Muscle layer of colon (tissue), 2 donors: ENCODE results near the gene HTRA1.

Experiments
- H3K27ac ChIP-seq: one replicate; pipeline ENCODE4 v1.7.0; 2013; ENCODE audit warnings: low read depth, mild to moderate bottlenecking, low read length, moderate library complexity
- H3K27me3 ChIP-seq, 2 donors: one replicate each; pipeline ENCODE4 v1.7.0; 2013; ENCODE audit warnings: low read length in 2 of 2, mild to moderate bottlenecking in 2 of 2; ENCODE audit not compliant: insufficient read depth in 2 of 2, control insufficient read depth in 1 of 2
- H3K36me3 ChIP-seq: one replicate; pipeline ENCODE4 v1.7.0; 2013; ENCODE audit warnings: mild to moderate bottlenecking, low read length; ENCODE audit not compliant: insufficient read depth
- H3K4me1 ChIP-seq: one replicate; pipeline ENCODE4 v1.7.0; 2013; ENCODE audit warnings: mild to moderate bottlenecking, low read length; ENCODE audit not compliant: insufficient read depth
- H3K4me3 ChIP-seq, 2 donors: one replicate each; pipeline ENCODE4 v1.7.0; 2013; ENCODE audit warnings: low read length in 2 of 2, low read depth in 1 of 2, mild to moderate bottlenecking in 1 of 2, moderate library complexity in 1 of 2
- H3K9ac ChIP-seq: one replicate; pipeline ENCODE4 v1.7.0; 2013; ENCODE audit warnings: low read length
- H3K9me3 ChIP-seq: one replicate; pipeline ENCODE4 v1.7.0; 2013; ENCODE audit warnings: mild to moderate bottlenecking, low read length
- donor health status: abdominal sarcoma.
- donor health status: Adenocarcinoma of cecum.

HTRA1 gene

GRCh38 chr10:122510736-122511135 lies 49.4 kb downstream of the HTRA1 start:
- Histone ChIP-seq H3K27ac (no peak overlapping the region), H3K36me3 (peaks cover 47% of the 10 kb centered on the region), H3K4me1 (no peaks in the 10 kb centered on the region), H3K4me3 (no peak overlapping the region), H3K9me3 (no peaks in the 10 kb centered on the region), H3K27me3 (no peaks in the 10 kb centered on the region), H3K9ac (no peak overlapping the region)

GRCh38 chr10:122513053-122513452 lies 51.7 kb downstream of the HTRA1 start:
- peaks cover 55% of the 10 kb centered on the region for H3K36me3 ChIP-seq
- no peaks in the 10 kb centered on the region for H3K9me3 ChIP-seq
- no peak overlapping the region for H3K9ac ChIP-seq
- H3K27me3 ChIP-seq = no peaks in the 10 kb centered on the region
- H3K4me3 ChIP-seq = no peak overlapping the region
- no peaks in the 10 kb centered on the region for H3K4me1 ChIP-seq
- no peak overlapping the region for H3K27ac ChIP-seq

DNA sequence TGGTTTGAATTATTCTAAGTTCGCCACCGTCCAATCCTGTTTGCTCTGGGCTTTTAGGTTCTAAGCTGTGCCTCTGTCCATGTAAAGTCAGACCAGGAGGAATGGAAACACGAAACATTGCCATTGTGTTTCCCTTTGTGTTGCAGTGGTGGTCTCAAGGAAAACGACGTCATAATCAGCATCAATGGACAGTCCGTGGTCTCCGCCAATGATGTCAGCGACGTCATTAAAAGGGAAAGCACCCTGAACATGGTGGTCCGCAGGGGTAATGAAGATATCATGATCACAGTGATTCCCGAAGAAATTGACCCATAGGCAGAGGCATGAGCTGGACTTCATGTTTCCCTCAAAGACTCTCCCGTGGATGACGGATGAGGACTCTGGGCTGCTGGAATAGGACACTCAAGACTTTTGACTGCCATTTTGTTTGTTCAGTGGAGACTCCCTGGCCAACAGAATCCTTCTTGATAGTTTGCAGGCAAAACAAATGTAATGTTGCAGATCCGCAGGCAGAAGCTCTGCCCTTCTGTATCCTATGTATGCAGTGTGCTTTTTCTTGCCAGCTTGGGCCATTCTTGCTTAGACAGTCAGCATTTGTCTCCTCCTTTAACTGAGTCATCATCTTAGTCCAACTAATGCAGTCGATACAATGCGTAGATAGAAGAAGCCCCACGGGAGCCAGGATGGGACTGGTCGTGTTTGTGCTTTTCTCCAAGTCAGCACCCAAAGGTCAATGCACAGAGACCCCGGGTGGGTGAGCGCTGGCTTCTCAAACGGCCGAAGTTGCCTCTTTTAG lies 52.9 kb downstream of the HTRA1 start:
- Histone ChIP-seq H3K27me3 (no peaks in the 10 kb centered on the region), H3K9me3 (no peaks in the 10 kb centered on the region), H3K4me3 (no peak overlapping the region), H3K4me1 (no peaks in the 10 kb centered on the region), H3K27ac (no peak overlapping the region), H3K36me3 (peaks cover 44% of the 10 kb centered on the region), H3K9ac (no peak overlapping the region)

DNA sequence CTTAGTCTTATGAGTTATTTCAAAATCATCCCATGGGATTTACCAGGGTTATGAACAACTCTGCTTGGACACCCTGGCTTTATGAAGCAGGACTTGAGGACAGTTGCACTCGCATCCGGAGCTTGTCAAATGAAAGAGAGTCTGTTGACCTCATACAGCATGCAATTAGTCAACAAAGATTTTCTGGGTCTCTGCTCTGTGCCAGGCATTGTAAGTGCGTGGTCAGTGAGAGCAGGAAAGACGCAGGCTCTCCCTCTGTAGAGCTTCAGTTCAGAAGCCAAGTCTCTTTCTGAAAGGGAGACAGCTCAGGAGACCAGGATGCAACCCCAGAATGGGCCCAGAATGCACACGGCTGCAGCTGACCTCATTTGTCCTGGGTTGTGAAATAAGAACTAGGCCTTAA lies 53.7 kb downstream of the HTRA1 start:
- Histone ChIP-seq H3K9ac (no peak overlapping the region), H3K4me1 (no peaks in the 10 kb centered on the region), H3K36me3 (peaks cover 36% of the 10 kb centered on the region), H3K27me3 (no peaks in the 10 kb centered on the region), H3K4me3 (no peak overlapping the region), H3K9me3 (no peaks in the 10 kb centered on the region), H3K27ac (no peak overlapping the region)

DNA sequence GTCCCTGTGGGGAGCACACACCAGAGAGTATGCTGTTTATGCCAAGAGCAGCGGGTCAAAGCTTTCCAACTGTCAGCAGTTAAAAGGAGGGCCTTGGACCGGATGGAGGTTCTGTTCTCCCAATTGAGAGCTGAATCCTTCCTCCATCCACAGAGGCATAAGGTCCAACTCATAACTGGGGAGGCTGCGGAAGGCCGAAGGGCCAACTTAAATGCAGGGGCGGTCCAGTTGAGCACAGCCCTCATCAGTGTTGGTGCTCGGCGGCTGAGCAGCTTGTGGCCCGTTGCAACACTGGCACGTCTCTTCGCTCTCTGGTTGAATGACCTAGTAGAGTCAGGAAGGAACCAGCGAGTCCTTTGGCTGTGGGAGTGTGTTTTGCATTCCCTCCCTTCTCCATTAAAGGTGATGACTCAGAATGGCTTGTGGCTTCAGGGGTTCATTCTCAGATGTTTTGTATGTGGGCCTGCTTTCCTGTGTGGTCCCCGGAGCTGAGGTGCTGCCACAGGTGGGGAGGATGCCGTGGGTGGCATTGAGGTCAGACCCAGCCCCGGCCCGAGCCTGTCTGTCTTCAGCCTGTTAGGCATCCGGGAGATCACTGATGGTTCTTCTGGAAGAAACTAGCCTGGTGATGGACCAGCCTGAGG lies 54.4 kb downstream of the HTRA1 start:
- Histone ChIP-seq H3K27me3 (no peaks in the 10 kb centered on the region), H3K36me3 (peaks cover 32% of the 10 kb centered on the region), H3K27ac (no peak overlapping the region), H3K4me1 (no peaks in the 10 kb centered on the region), H3K4me3 (no peak overlapping the region), H3K9ac (no peak overlapping the region), H3K9me3 (no peaks in the 10 kb centered on the region)

DNA sequence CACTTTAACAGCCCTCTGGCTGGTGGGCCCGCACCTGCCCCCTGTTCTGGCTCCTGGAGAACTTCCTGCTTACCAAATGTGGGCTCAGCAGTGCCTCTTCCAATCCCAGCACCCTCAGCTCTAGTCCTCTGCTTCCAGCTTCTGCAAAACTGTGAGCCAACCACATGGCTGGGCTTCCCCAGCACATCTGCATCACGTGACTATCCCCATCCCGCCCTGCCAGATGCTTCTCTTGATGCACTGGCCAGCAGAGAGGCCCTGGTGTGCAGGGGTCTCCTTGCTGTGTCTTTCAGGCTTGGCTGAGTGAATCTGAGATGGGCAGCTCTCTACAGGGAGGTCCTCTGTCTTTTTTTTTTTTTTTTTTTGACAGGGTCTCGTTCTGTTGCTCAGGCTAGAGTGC lies 55.4 kb downstream of the HTRA1 start:
- no peak overlapping the region for H3K9ac ChIP-seq
- H3K27ac ChIP-seq = no peak overlapping the region
- no peaks in the 10 kb centered on the region for H3K27me3 ChIP-seq
- H3K9me3 ChIP-seq = no peaks in the 10 kb centered on the region
- H3K36me3 ChIP-seq = peaks cover 32% of the 10 kb centered on the region
- no peak overlapping the region for H3K4me3 ChIP-seq
- no peaks in the 10 kb centered on the region for H3K4me1 ChIP-seq

GRCh38 chr10:122519144-122519543 lies 57.8 kb downstream of the HTRA1 start:
- Histone ChIP-seq H3K4me3 (no peak overlapping the region), H3K9me3 (no peaks in the 10 kb centered on the region), H3K4me1 (no peaks in the 10 kb centered on the region), H3K9ac (no peak overlapping the region), H3K27me3 (no peaks in the 10 kb centered on the region), H3K36me3 (peaks cover 19% of the 10 kb centered on the region), H3K27ac (no peak overlapping the region)

GRCh38 chr10:122519873-122520272 lies 58.5 kb downstream of the HTRA1 start:
- H3K9me3 ChIP-seq = no peaks in the 10 kb centered on the region
- H3K36me3 ChIP-seq = peaks cover 14% of the 10 kb centered on the region
- H3K9ac ChIP-seq = no peak overlapping the region
- H3K4me3 ChIP-seq = no peak overlapping the region
- H3K4me1 ChIP-seq = no peaks in the 10 kb centered on the region
- no peak overlapping the region for H3K27ac ChIP-seq
- no peaks in the 10 kb centered on the region for H3K27me3 ChIP-seq

DNA sequence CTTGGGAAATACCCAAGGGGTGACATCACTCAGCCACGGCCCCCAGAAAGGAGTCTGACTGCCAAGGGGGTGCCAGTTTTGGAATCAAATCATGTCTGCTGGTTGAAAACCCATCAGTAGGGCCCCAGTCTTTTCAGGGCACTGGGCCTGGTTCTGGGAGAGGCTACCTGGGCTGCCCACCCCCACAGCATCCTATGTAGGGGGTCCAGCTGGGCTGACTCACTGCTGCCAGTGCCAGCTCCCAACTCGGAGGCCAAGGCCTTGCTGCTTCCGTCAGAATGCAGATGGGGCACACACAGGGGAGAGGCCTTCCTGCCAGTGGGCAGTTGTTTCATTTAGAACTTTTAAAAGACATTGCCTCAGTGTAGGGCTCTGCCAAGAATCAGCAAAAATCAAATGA lies 59.7 kb downstream of the HTRA1 start:
- H3K4me1 ChIP-seq = no peaks in the 10 kb centered on the region
- H3K9me3 ChIP-seq = no peaks in the 10 kb centered on the region
- H3K27ac ChIP-seq = no peak overlapping the region
- H3K9ac ChIP-seq = no peak overlapping the region
- no peak overlapping the region for H3K4me3 ChIP-seq
- H3K27me3 ChIP-seq = no peaks in the 10 kb centered on the region
- peaks cover 7% of the 10 kb centered on the region for H3K36me3 ChIP-seq

- Histone ChIP-seq H3K4me1 (no peaks in the 10 kb centered on the region), H3K27me3 (no peaks in the 10 kb centered on the region), H3K4me3 (no peak overlapping the region), H3K9ac (no peak overlapping the region), H3K9me3 (no peaks in the 10 kb centered on the region), H3K36me3 (no peaks in the 10 kb centered on the region), H3K27ac (no peak overlapping the region)
These were observed 63.5 kb downstream of the HTRA1 start for GRCh38 chr10:122524811-122525210.

GRCh38 chr10:122525788-122526187 lies 64.4 kb downstream of the HTRA1 start:
- no peaks in the 10 kb centered on the region for H3K9me3 ChIP-seq
- H3K4me1 ChIP-seq = no peaks in the 10 kb centered on the region
- H3K27me3 ChIP-seq = no peaks in the 10 kb centered on the region
- no peaks in the 10 kb centered on the region for H3K36me3 ChIP-seq
- H3K27ac ChIP-seq = no peak overlapping the region
- H3K4me3 ChIP-seq = no peak overlapping the region
- H3K9ac ChIP-seq = no peak overlapping the region

- no peak overlapping the region for H3K9ac ChIP-seq
- H3K27ac ChIP-seq = no peak overlapping the region
- no peaks in the 10 kb centered on the region for H3K36me3 ChIP-seq
- no peaks in the 10 kb centered on the region for H3K9me3 ChIP-seq
- no peaks in the 10 kb centered on the region for H3K4me1 ChIP-seq
- H3K27me3 ChIP-seq = no peaks in the 10 kb centered on the region
- H3K4me3 ChIP-seq = no peak overlapping the region
These were observed 65.5 kb downstream of the HTRA1 start for GRCh38 chr10:122526892-122527291.
